HG03521 (cell line): ENCODE measurements around the gene TRMT6.

ENCODE experiments used
- ATAC-seq: cut with Tn5 transposase; IDR thresholded peaks from one replicate; pipeline ENCODE4 v1.9.1; 2021; ENCODE audit warnings: mild to moderate bottlenecking, moderate library complexity; ENCODE audit not compliant: unreplicated experiment

Gene TRMT6

GRCh38 chr20:5950271-5951031 is at the start of gene TRMT6, which contains the start of gene MCM8:
TRMT6 (minus strand) TSS chr20:5950533; CDS start chr20:5950405, 128 bp downstream.
MCM8 (plus strand) TSS chr20:5950652; CDS start chr20:5952016, 1,364 bp downstream.
- peak; percentile 97 for ATAC-seq

GRCh38 chr20:5999783-6000182 is 49.5 kb upstream of the TRMT6 start:
- no peak for ATAC-seq

- ATAC-seq, result peak; percentile 94
Observed at GRCh38 chr20:5996765-5997164, 46.4 kb upstream of the TRMT6 start.

- ATAC-seq, result no peak
Observed at GRCh38 chr20:5991623-5992441, 41.5 kb upstream of the TRMT6 start.

- ATAC-seq, result no peak
Observed at GRCh38 chr20:5990946-5991345, 40.6 kb upstream of the TRMT6 start.

- no peak for ATAC-seq
Observed at GRCh38 chr20:5989539-5989938, 39.2 kb upstream of the TRMT6 start.

- no peak for ATAC-seq
Observed at GRCh38 chr20:5987383-5987782, 37.0 kb upstream of the TRMT6 start.

GRCh38 chr20:5980720-5981538 is 30.6 kb upstream of the TRMT6 start:
- no peak for ATAC-seq

- no peak for ATAC-seq
Observed at GRCh38 chr20:5979801-5980200, 29.5 kb upstream of the TRMT6 start.

GRCh38 chr20:5977975-5978374 is 27.6 kb upstream of the TRMT6 start:
- no peak for ATAC-seq

GRCh38 chr20:5977223-5977622 is 26.9 kb upstream of the TRMT6 start:
- no peak for ATAC-seq

GRCh38 chr20:5975778-5976177 is 25.4 kb upstream of the TRMT6 start:
- no peak for ATAC-seq

- no peak for ATAC-seq
Observed at GRCh38 chr20:5974531-5974930, 24.2 kb upstream of the TRMT6 start.

GRCh38 chr20:5973971-5974370 is 23.6 kb upstream of the TRMT6 start:
- ATAC-seq, result no peak

- no peak for ATAC-seq
Observed at GRCh38 chr20:5973172-5973571, 22.8 kb upstream of the TRMT6 start.

GRCh38 chr20:5971203-5971602 is 20.9 kb upstream of the TRMT6 start:
- no peak for ATAC-seq

- ATAC-seq, result no peak
Observed at GRCh38 chr20:5970381-5970780, 20.0 kb upstream of the TRMT6 start.

- no peak for ATAC-seq
Observed at GRCh38 chr20:5969940-5970339, 19.6 kb upstream of the TRMT6 start.

- no peak for ATAC-seq
Observed at GRCh38 chr20:5969348-5969935, 19.1 kb upstream of the TRMT6 start.

- no peak for ATAC-seq
Observed at GRCh38 chr20:5968462-5968861, 18.1 kb upstream of the TRMT6 start.

GRCh38 chr20:5967469-5967868 is 17.1 kb upstream of the TRMT6 start:
- no peak for ATAC-seq
